ENCODE results near the gene NEK8. TPM values are rescaled to one million over a fixed set of nuclear protein-coding genes. Genes with fewer than 3 reads are reported as not detected.
A peak's percentile ranks its signal among the peaks of the same experiment; 100 is the strongest.
"Not testable (repeated sequence)": the region's sequence is repeated elsewhere in the genome, so short reads cannot be mapped to it uniquely, and the experiment has no call there.

NEK8 gene
- total and polyA plus RNA-seq, 2 experiments from 2014 or later, result 5.0 to 13.6 TPM

GRCh38 chr17:28774206-28774605 lies 45.6 kb downstream of the NEK8 start:
- no peaks in the 10 kb centered on the region for H3K9me3 ChIP-seq (ENCODE audit: low read depth)
- TF ChIP-seq CTCF (IDR thresholded peaks at IDR 0.05; ENCODE audit: low read depth, low read length), result no peak
- no peak overlapping the region for H3K4me3 ChIP-seq
- DNase-seq (ENCODE audit: low read depth in 1 of 2, low spot score in 1 of 2), result no peak
- H3K36me3 ChIP-seq, result no peaks in the 10 kb centered on the region
- no peaks in the 10 kb centered on the region for H3K4me1 ChIP-seq (ENCODE audit: low read depth)
- no peaks in the 10 kb centered on the region for H3K27me3 ChIP-seq
- peak overlapping the region; percentile 31 for H3K27ac ChIP-seq

DNA sequence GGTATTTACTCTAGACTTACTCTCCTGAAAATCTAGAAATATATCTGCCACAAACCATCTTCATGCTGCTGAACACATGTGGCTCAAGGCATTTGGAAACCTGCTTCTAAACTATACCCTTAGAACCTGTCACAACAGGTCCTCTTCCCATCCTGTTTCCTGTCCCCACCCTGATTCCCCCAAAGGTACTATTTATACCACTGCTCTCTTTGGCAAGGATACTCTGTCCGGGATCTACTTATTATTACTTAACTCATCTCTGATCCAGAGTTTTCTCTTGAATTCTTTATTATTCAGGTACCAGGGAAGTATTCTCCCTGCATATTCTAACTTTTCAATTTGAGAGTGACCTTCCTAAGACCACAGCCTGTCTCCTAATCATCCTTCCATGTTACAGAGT lies 48.6 kb downstream of the NEK8 start:
- no peak for TF ChIP-seq CTCF (IDR thresholded peaks at IDR 0.05; ENCODE audit: low read depth, low read length)
- Histone ChIP-seq H3K27me3 (no peaks in the 10 kb centered on the region), H3K36me3 (no peaks in the 10 kb centered on the region), H3K4me1 (ENCODE audit: low read depth) (no peaks in the 10 kb centered on the region), H3K4me3 (no peak overlapping the region), H3K9me3 (ENCODE audit: low read depth) (no peaks in the 10 kb centered on the region), H3K27ac (peak overlapping the region; percentile 21)
- no peak for DNase-seq (ENCODE audit: low read depth in 1 of 2, low spot score in 1 of 2)

GRCh38 chr17:28779601-28780000 lies 51.0 kb downstream of the NEK8 start:
- not testable (repeated sequence) for H3K27ac ChIP-seq; H3K36me3 ChIP-seq; DNase-seq (ENCODE audit: low read depth in 1 of 2, low spot score in 1 of 2); H3K27me3 ChIP-seq; H3K4me3 ChIP-seq; H3K9me3 ChIP-seq (ENCODE audit: low read depth); H3K4me1 ChIP-seq (ENCODE audit: low read depth)

GRCh38 chr17:28783161-28783560 lies 54.6 kb downstream of the NEK8 start:
- no peaks in the 10 kb centered on the region for H3K4me1 ChIP-seq (ENCODE audit: low read depth)
- H3K27me3 ChIP-seq, result no peaks in the 10 kb centered on the region
- H3K4me3 ChIP-seq, result no peak overlapping the region
- no peaks in the 10 kb centered on the region for H3K36me3 ChIP-seq
- no peaks in the 10 kb centered on the region for H3K9me3 ChIP-seq (ENCODE audit: low read depth)
- TF ChIP-seq CTCF (IDR thresholded peaks at IDR 0.05; ENCODE audit: low read depth, low read length), result no peak
- H3K27ac ChIP-seq, result no peak overlapping the region
- DNase-seq (ENCODE audit: low read depth in 1 of 2, low spot score in 1 of 2), result no peak

GRCh38 chr17:28788100-28788499 lies 59.5 kb downstream of the NEK8 start:
- Histone ChIP-seq H3K36me3 (no peaks in the 10 kb centered on the region), H3K9me3 (ENCODE audit: low read depth) (no peaks in the 10 kb centered on the region), H3K4me1 (ENCODE audit: low read depth) (no peaks in the 10 kb centered on the region), H3K4me3 (no peak overlapping the region), H3K27me3 (no peaks in the 10 kb centered on the region), H3K27ac (no peak overlapping the region)
- no peak for TF ChIP-seq CTCF (IDR thresholded peaks at IDR 0.05; ENCODE audit: low read depth, low read length)
- DNase-seq (ENCODE audit: low read depth in 1 of 2, low spot score in 1 of 2), result no peak

Other genes with a start within 250 kb of the NEK8 start
- gene FOXN1, start 222.4 kb upstream of the NEK8 start, total RNA-seq, result 0.06 and 0.18 TPM in 2 replicates
- not detected in 2 replicates for gene FOXN1, start 222.4 kb upstream of the NEK8 start, polyA plus RNA-seq
- gene UNC119, start 176.2 kb upstream of the NEK8 start, total RNA-seq, result 124 and 125 TPM in 2 replicates
- 73.3 and 101 TPM in 2 replicates for gene UNC119, start 176.2 kb upstream of the NEK8 start, polyA plus RNA-seq
- gene PIGS, start 157.3 kb upstream of the NEK8 start, total RNA-seq, result 107 and 114 TPM in 2 replicates
- 121 and 122 TPM in 2 replicates for gene PIGS, start 157.3 kb upstream of the NEK8 start, polyA plus RNA-seq
- gene ALDOC, start 151.9 kb upstream of the NEK8 start, total RNA-seq, result 183 and 334 TPM in 2 replicates
- gene ALDOC, start 151.9 kb upstream of the NEK8 start, polyA plus RNA-seq, result 112 and 177 TPM in 2 replicates
- 9.8 and 52.7 TPM in 2 replicates for gene SPAG5, start 129.8 kb upstream of the NEK8 start, total RNA-seq
- gene SPAG5, start 129.8 kb upstream of the NEK8 start, polyA plus RNA-seq, result 27.0 and 84.6 TPM in 2 replicates
- gene RSKR, start 114.6 kb upstream of the NEK8 start, total RNA-seq, result 7.3 and 16.2 TPM in 2 replicates
- gene RSKR, start 114.6 kb upstream of the NEK8 start, polyA plus RNA-seq, result 2.8 and 3.5 TPM in 2 replicates
- gene BLTP2, start 83.6 kb upstream of the NEK8 start, total RNA-seq, result 67.3 and 89.0 TPM in 2 replicates
- gene BLTP2, start 83.6 kb upstream of the NEK8 start, polyA plus RNA-seq, result 49.2 and 49.9 TPM in 2 replicates
- 26.1 and 33.9 TPM in 2 replicates for gene SDF2, start 66.9 kb upstream of the NEK8 start, total RNA-seq
- gene SDF2, start 66.9 kb upstream of the NEK8 start, polyA plus RNA-seq, result 69.0 and 85.7 TPM in 2 replicates
- gene SUPT6H, start 66.6 kb upstream of the NEK8 start, total RNA-seq, result 33.5 and 67.8 TPM in 2 replicates
- 29.7 and 33.7 TPM in 2 replicates for gene SUPT6H, start 66.6 kb upstream of the NEK8 start, polyA plus RNA-seq
- gene PROCA1, start 16.9 kb upstream of the NEK8 start, total RNA-seq, result 19.4 and 44.8 TPM in 2 replicates
- gene PROCA1, start 16.9 kb upstream of the NEK8 start, polyA plus RNA-seq, result 7.8 and 11.1 TPM in 2 replicates
- 256 and 276 TPM in 2 replicates for gene RAB34, start 10.9 kb upstream of the NEK8 start, total RNA-seq
- gene RAB34, start 10.9 kb upstream of the NEK8 start, polyA plus RNA-seq, result 177 and 186 TPM in 2 replicates
- gene RPL23A, start 8.8 kb upstream of the NEK8 start, total RNA-seq, result 332 and 489 TPM in 2 replicates
- gene RPL23A, start 8.8 kb upstream of the NEK8 start, polyA plus RNA-seq, result 944 and 1,028 TPM in 2 replicates
- gene TLCD1, start 2.6 kb upstream of the NEK8 start, total RNA-seq, result 3.0 and 7.8 TPM in 2 replicates
- 7.2 and 15.4 TPM in 2 replicates for gene TLCD1, start 2.6 kb upstream of the NEK8 start, polyA plus RNA-seq
- gene TRAF4, start 15.2 kb downstream of the NEK8 start, total RNA-seq, result 53.8 and 57.8 TPM in 2 replicates
- gene TRAF4, start 15.2 kb downstream of the NEK8 start, polyA plus RNA-seq, result 27.2 and 34.1 TPM in 2 replicates
- 19.4 and 25.5 TPM in 2 replicates for gene FAM222B, start 114.0 kb downstream of the NEK8 start, total RNA-seq
- gene FAM222B, start 114.0 kb downstream of the NEK8 start, polyA plus RNA-seq, result 30.3 and 34.1 TPM in 2 replicates
- gene ERAL1, start 126.2 kb downstream of the NEK8 start, total RNA-seq, result 32.3 and 44.3 TPM in 2 replicates
- gene ERAL1, start 126.2 kb downstream of the NEK8 start, polyA plus RNA-seq, result 75.2 and 77.1 TPM in 2 replicates
- gene FLOT2, start 168.9 kb downstream of the NEK8 start, total RNA-seq, result 102 and 110 TPM in 2 replicates
- gene FLOT2, start 168.9 kb downstream of the NEK8 start, polyA plus RNA-seq, result 145 and 158 TPM in 2 replicates
- gene DHRS13, start 174.3 kb downstream of the NEK8 start, total RNA-seq, result 40.9 and 44.6 TPM in 2 replicates
- 28.1 and 35.4 TPM in 2 replicates for gene DHRS13, start 174.3 kb downstream of the NEK8 start, polyA plus RNA-seq
- gene PHF12, start 222.7 kb downstream of the NEK8 start, total RNA-seq, result 45.6 and 46.1 TPM in 2 replicates
- gene PHF12, start 222.7 kb downstream of the NEK8 start, polyA plus RNA-seq, result 11.6 and 17.9 TPM in 2 replicates